GM10266 (cell line): ENCODE data around the gene RALGAPB.
A peak's percentile ranks its signal among the peaks of the same experiment; 100 is the strongest.
"Not testable (repeated sequence)": the region's sequence is repeated elsewhere in the genome, so short reads cannot be mapped to it uniquely, and the experiment has no call there.

Experiments
- DNase-seq: peaks from one replicate; pipeline ENCODE4 v3.0.0; 2012; ENCODE audit errors: extremely low spot score
- TF ChIP-seq, protein P1 (sequence below): IDR thresholded peaks from 2 replicates; pipeline ENCODE4 v1.5.1; 2012; ENCODE audit warnings: mild to moderate bottlenecking, low read depth; ENCODE audit not compliant: control insufficient read depth, insufficient read depth; ENCODE audit errors: missing control alignments

Gene RALGAPB

DNA sequence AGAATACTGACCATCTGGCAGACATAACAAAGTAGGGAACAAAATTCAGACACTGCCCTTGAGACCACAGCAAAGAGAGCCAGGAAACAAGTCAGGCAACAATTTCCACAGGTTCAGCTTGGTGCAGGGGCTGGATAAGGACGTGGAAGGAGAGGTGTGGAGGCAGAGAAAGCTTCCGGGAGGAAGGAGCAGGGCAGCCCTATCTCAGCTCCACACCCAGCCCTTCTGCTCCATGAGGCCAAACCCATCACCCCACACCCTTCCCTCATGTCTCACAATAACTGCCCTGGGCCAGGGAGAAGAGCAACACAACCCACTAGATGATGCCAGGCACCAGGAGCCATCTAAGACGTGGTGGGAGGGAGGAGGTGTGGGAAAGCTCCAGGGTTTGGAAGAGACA, 43.3 kb upstream of the RALGAPB start:
- TF ChIP-seq, protein P1, sequence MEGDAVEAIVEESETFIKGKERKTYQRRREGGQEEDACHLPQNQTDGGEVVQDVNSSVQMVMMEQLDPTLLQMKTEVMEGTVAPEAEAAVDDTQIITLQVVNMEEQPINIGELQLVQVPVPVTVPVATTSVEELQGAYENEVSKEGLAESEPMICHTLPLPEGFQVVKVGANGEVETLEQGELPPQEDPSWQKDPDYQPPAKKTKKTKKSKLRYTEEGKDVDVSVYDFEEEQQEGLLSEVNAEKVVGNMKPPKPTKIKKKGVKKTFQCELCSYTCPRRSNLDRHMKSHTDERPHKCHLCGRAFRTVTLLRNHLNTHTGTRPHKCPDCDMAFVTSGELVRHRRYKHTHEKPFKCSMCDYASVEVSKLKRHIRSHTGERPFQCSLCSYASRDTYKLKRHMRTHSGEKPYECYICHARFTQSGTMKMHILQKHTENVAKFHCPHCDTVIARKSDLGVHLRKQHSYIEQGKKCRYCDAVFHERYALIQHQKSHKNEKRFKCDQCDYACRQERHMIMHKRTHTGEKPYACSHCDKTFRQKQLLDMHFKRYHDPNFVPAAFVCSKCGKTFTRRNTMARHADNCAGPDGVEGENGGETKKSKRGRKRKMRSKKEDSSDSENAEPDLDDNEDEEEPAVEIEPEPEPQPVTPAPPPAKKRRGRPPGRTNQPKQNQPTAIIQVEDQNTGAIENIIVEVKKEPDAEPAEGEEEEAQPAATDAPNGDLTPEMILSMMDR = no peak
- DNase-seq = no peak

DNA sequence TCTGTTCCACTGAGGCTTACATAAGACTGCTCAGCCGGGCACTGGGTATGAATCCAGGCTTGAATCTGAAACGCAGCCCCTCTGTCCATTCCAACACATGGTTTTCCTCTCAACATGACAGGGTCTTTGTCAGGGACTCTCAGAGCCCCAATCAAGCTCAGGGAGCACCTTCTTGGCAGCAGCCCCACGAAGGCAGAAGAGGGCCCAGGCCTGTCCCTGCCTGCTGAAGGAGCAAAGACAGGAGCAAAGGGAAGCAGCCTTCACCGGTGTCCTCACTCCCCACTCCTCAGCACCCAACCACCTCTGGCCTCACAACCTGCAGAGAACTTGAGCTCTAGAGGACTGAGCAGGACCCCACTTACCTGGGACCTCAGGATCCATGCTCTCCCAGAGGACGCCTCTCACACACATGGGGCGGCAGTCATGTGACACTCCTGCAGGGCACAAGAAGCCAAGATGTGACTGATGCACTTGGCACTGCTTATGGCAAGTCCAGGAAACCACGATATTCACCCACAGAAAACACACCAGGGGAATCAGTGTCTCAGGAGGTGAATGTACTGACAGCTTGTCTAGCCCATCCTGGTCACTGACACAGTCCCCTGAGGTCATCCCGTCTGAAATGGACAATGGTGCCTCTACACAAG, 41.8 kb upstream of the RALGAPB start:
- TF ChIP-seq, protein P1 = no peak
- DNase-seq = no peak

DNA sequence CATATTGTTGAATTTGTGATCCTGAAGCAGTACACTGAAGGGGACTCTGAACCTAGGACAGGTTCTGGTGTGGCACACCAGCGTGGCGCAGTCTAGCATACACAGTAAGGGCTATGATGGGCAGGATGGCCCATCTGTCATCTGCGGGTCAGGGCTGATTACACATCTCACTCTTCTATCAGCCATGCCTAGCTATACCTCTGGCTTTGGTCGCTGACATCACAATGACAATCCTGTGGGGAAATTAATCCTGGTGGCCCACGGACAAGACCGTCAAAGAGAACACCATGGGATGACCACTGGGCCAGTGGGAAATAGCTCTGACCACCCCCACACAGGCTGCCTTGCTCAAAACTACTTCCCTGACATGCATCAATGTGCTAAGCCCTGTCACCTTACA, 40.4 kb upstream of the RALGAPB start:
- DNase-seq = no peak
- TF ChIP-seq, protein P1 = no peak

DNA sequence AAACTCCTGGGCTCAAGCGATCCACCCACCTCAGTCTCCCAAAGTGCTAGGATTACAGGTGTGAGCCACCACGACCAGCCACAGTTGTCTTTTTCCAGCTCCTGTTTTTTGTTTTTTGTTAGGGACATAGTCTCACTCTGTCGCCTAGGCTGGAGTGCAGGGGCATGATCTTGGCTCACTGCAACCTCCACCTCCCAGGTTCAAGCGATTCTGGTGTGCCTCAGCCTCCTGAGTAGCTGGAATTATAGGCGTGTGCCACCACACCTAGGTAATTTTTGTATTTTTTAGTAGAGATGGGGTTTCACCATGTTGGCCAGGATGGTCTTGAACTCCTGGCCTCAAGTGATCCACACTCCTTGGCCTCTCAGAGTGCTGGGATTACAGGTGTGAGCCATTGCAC, 39.8 kb upstream of the RALGAPB start:
- not testable (repeated sequence) for DNase-seq

DNA sequence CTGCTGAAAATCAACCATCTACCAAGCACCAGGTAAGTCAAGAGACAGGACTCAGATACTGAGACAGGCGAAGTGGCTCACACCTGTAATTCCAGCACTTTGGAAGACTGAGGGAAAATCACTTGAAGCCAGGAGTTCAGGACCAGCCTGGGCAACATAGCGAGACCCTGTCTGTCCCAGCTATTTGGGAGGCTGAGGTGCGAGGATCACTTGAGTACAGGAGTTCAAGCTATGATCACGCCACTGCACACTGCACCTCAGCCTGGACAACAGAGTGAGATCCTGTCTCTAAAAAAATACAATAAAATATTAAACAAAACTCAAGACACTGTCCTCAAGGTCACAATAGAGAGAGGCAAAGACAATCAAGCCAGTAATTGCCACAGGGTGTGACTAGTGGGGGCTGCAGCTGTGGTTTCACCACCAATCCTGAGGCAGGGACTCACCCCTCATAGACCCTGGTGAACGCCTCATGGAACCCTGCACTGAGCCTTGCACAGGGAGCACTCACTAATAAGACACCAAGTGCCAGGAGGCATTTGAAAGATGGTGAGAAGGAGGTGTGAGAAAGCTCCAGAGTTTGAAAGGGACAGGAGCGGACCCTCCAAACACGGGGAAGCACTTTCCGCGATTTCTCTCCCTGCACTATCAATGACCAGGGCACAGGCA, 39.2 kb upstream of the RALGAPB start:
- no peak for DNase-seq
- TF ChIP-seq, protein P1 = no peak

DNA sequence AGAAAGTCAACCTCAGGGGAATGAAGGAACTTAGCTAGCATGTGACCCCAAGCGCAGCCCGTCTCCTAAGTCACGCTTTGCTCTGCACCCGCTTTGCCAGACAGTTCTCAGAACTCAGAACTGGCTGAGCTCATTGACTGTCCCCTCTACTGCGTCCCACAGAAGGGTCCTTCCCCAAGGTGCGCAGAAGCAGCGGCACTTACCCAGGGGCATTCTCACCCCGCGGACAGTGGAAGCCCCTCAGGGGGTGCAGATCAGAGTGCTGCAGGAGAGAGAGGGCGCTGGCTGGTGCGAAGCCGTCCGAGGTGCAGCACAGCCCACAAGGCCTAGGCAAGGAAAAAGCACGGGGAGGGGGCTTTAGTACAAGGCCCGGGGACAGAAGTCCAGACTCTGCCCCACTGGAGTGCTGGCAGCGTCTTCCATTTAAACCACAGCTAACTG, 38.3 kb upstream of the RALGAPB start:
- TF ChIP-seq, protein P1 = no peak
- DNase-seq = no peak

DNA sequence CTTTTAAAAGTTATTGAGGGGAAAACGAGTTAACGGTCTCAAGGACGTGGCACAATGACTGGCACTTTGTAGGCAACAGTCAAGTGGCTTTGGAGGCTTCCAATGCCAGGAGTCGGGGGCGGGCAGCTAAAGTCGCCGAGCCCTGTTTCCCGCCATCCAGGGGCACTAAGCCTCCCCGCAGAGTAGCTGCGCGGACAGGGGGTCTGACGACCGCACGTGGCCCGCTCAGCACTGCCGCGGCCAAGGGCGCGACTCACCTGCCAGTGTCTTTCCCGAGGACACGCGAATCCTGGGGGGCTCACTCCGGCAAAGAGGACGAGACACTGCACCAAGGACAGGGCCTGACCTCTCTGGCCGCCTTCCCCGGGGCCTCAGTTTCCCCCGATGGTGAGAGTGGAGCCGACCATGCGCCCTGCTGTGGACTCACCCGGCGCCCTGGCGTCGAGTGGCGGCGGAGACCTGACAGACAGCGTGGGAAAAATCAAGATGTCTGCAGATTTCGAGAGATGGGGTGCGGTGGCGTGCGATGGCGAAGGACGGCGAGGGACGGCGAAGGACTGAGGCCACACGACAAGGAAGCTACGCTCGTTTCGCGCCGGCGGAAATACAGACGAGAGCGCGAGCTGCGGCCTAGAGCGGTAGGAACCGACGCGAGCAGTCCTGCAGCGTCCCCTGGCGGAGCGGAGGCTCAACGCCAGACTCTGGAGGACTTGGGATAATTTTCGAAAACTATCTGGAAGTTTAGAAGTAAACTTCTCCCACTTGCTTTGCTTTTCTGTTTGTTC, 37.7 kb upstream of the RALGAPB start, which contains the start of gene SNHG17:
TSS of gene SNHG17 (minus strand) at position 559 of the 785 bp plus-strand sequence.
- DNase-seq = peak; percentile 84
- TF ChIP-seq, protein P1 = peak; percentile 99
